Bronchial epithelial cell (primary cell): ENCODE results near the gene TREX2. TPM values are rescaled to one million over a fixed set of nuclear protein-coding genes. Genes with fewer than 3 reads are reported as not detected.

ENCODE experiments used
- DNase-seq: peaks from one replicate; pipeline ENCODE4 v3.0.0-alpha.2; 2010; ENCODE audit warnings: low read depth
- FAIRE-seq: peaks from 2 replicates; lab custom pipeline; 2011; peaks lifted over from hg19 to GRCh38; lab: Jason Lieb, UNC
- H3K27me3 ChIP-seq: 2 replicates; pipeline ENCODE4 v1.5.1; 2011; ENCODE audit warnings: low read length; ENCODE audit not compliant: control insufficient read depth, insufficient read depth
- H3K36me3 ChIP-seq: 2 replicates; pipeline ENCODE4 v1.5.1; 2011; ENCODE audit warnings: low read length; ENCODE audit not compliant: control insufficient read depth, insufficient read depth
- H3K4me3 ChIP-seq: 2 replicates; pipeline ENCODE4 v1.5.1; 2011; ENCODE audit warnings: mild to moderate bottlenecking, low read depth, low read length, control low read depth
- total RNA-seq: library from RNA; depleted of rRNA; stranded (reverse); fragments of >200 nt; gene quantifications from 2 replicates; pipeline ENCODE4 v1.2.1, GENCODE V29; 2014
- TF ChIP-seq, protein P1 (sequence below): IDR thresholded peaks from 2 replicates; pipeline ENCODE4 v1.5.1; 2011; ENCODE audit warnings: mild to moderate bottlenecking, moderate library complexity, low read length, control low read depth, inconsistent platforms; ENCODE audit not compliant: insufficient read depth, severe bottlenecking

Gene TREX2
- total RNA-seq, 1 donor from 2014 or later = 5.5 TPM

GRCh38 chrX:153487590-153488071 is 41.8 kb upstream of the TREX2 start:
- no peak for FAIRE-seq
- DNase-seq = no peak
- TF ChIP-seq, protein P1, sequence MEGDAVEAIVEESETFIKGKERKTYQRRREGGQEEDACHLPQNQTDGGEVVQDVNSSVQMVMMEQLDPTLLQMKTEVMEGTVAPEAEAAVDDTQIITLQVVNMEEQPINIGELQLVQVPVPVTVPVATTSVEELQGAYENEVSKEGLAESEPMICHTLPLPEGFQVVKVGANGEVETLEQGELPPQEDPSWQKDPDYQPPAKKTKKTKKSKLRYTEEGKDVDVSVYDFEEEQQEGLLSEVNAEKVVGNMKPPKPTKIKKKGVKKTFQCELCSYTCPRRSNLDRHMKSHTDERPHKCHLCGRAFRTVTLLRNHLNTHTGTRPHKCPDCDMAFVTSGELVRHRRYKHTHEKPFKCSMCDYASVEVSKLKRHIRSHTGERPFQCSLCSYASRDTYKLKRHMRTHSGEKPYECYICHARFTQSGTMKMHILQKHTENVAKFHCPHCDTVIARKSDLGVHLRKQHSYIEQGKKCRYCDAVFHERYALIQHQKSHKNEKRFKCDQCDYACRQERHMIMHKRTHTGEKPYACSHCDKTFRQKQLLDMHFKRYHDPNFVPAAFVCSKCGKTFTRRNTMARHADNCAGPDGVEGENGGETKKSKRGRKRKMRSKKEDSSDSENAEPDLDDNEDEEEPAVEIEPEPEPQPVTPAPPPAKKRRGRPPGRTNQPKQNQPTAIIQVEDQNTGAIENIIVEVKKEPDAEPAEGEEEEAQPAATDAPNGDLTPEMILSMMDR = no peak
- Histone ChIP-seq H3K36me3 (no peaks in the 10 kb centered on the region), H3K4me3 (no peak overlapping the region), H3K27me3 (no peaks in the 10 kb centered on the region)

DNA sequence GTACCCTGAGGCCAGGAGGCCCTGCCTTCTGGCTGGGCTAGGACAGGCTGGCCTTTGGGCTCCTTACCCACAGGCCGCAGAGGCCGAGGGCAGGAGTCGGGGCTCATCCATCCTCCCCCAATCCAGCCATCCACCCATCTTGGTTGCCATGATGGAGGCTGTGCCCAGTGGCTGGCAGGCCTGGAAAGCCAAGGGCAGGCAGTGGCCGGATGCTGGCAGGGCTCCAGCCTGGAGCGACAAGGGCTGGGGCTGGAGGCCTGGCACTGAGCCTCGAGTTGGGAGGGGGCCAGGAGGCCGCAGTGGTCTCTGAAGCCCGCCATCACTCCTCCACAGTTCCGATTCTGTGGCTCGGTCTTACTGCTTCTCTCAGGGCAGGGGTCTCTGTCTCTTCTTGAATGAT is 40.3 kb upstream of the TREX2 start:
- DNase-seq (no peak), FAIRE-seq (no peak)
- TF ChIP-seq, protein P1 = no peak
- Histone ChIP-seq H3K27me3 (no peaks in the 10 kb centered on the region), H3K4me3 (no peak overlapping the region), H3K36me3 (no peaks in the 10 kb centered on the region)

GRCh38 chrX:153485396-153486080 is 39.7 kb upstream of the TREX2 start:
- DNase-seq (no peak), FAIRE-seq (no peak)
- no peaks in the 10 kb centered on the region for H3K36me3 ChIP-seq
- H3K4me3 ChIP-seq = no peak overlapping the region
- TF ChIP-seq, protein P1 = no peak
- H3K27me3 ChIP-seq = no peaks in the 10 kb centered on the region

GRCh38 chrX:153482376-153483015 is 36.6 kb upstream of the TREX2 start:
- Histone ChIP-seq H3K4me3 (no peak overlapping the region), H3K36me3 (no peaks in the 10 kb centered on the region), H3K27me3 (no peaks in the 10 kb centered on the region)
- DNase-seq (no peak), FAIRE-seq (no peak)
- TF ChIP-seq, protein P1 = no peak

DNA sequence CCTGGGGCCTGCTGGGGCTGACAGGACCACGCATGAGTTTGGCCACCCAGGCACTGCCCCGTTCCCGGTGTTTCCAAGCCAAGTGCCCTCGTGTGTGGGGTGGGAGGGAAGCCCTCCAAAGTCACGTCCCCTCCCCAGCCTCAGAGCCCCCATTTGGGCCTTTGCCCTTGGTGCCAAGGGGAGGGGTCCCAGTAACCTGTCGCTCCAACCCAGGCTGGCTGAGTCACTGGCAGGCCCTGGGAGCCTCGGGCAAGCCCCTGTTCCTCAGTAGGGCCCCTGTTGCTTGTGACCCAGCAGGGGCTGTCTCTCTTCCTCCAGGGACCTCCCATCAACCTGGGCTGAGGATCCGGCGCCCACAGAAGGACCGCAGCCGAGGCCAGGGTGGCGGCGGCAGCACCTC is 35.2 kb upstream of the TREX2 start:
- Histone ChIP-seq H3K4me3 (no peak overlapping the region), H3K27me3 (peaks cover under 1% of the 10 kb centered on the region), H3K36me3 (no peaks in the 10 kb centered on the region)
- FAIRE-seq (no peak), DNase-seq (no peak)
- TF ChIP-seq, protein P1 = no peak
